Psoas muscle (tissue), 8 donors: Measurements from ENCODE around the gene NSG2. TPM values are rescaled to one million over a fixed set of nuclear protein-coding genes. Genes with fewer than 3 reads are reported as not detected.

Experiments
- ATAC-seq, 4 donors: fragments of 200-7000 bp; cut with Tn5 transposase; one replicate each; pipeline ENCODE4 v1.9.1; 2020; ENCODE audit warnings: moderate library complexity in 3 of 4, mild to moderate bottlenecking in 2 of 4
- DNase-seq, 2 donors: peaks; one replicate each; pipeline ENCODE4 v3.0.0-alpha.2; 2020
- H3K27ac ChIP-seq: fragments of 200-600 bp; one replicate; pipeline ENCODE4 v1.8.0; 2022
- H3K27me3 ChIP-seq, 3 donors: fragments of 200-600 bp in 1 of 3; one replicate each; pipeline versions ENCODE4 v1.6.1 to v1.8.0; 2013 to 2022; ENCODE audit warnings: low read length in 2 of 3, mild to moderate bottlenecking in 2 of 3, moderate library complexity in 1 of 3; ENCODE audit not compliant: insufficient read depth in 3 of 3
- H3K36me3 ChIP-seq, 2 donors: fragments of 200-600 bp in 1 of 2; one replicate each; pipeline versions ENCODE4 v1.6.1 to v1.8.0; 2013 to 2022; ENCODE audit warnings: low read depth in 1 of 2, mild to moderate bottlenecking in 1 of 2, moderate library complexity in 1 of 2; ENCODE audit not compliant: insufficient read depth in 1 of 2
- H3K4me1 ChIP-seq: fragments of 200-600 bp; one replicate; pipeline ENCODE4 v1.8.0; 2022
- H3K4me3 ChIP-seq: fragments of 200-600 bp; one replicate; pipeline ENCODE4 v1.8.0; 2022; ENCODE audit warnings: mild to moderate bottlenecking
- H3K9me3 ChIP-seq: fragments of 200-600 bp; one replicate; pipeline ENCODE4 v1.8.0; 2022
- WGBS, 3 donors: extraction: QIAGEN DNeasy Blood & Tissue Kit; methylation state at CpG; one replicate each; pipeline versions ENCODE4 v1.1.6 to v1.1.7; 2013; 5-methylcytosine and 5-hydroxymethylcytosine counted together
- intact Hi-C, 2 donors: fragments of 100-400 bp; cut with DNase I; formaldehyde crosslinking; loops; one replicate each; pipeline versions ENCODE4 v1.11.0 to v1.14.2; 2022
- polyA plus RNA-seq, 3 donors: library from polyadenylated mRNA; stranded (reverse); fragments of 200-250 nt; gene quantifications; one replicate each; pipeline ENCODE4 v1.2.3, GENCODE V29; 2013
- total RNA-seq, 4 donors: library from RNA; stranded (reverse); fragmentation: NEBNext Ultra II Directional in 2 of 4; extraction: Animal tissue kit (Norgen Biotek cat#: 25700) in 2 of 4; gene quantifications; one replicate each; pipeline versions ENCODE4 v1.2.1 to v1.2.4, GENCODE V29; 2021 to 2023
- TF ChIP-seq, protein P1 (sequence below): fragments of 200-600 bp; IDR thresholded peaks from one replicate; pipeline ENCODE4 v1.8.0; 2022; ENCODE audit warnings: antibody characterized with exemption
- donor health status: healthy with polysubstance abuse.
- donor health status: DM: no; HTN: no; CAD: no; lungs with moderate emphysema.
- donor health status: Bipolar disorder and iron deficiency.
- donor health status: healthy.
- donor health status: DM: yes; HTN: yes; CAD: no.
- donor health status: DM: no; HTN: no; CAD: no.
- donor health status: DM: no; HTN: no; CAD: no.
- donor health status: DM: yes; HTN: yes; CAD: no.

NSG2 gene
- total and polyA plus RNA-seq, 7 donors, result 0.07 to 2.1 (median 0.33) TPM; not detected in 3

DNA sequence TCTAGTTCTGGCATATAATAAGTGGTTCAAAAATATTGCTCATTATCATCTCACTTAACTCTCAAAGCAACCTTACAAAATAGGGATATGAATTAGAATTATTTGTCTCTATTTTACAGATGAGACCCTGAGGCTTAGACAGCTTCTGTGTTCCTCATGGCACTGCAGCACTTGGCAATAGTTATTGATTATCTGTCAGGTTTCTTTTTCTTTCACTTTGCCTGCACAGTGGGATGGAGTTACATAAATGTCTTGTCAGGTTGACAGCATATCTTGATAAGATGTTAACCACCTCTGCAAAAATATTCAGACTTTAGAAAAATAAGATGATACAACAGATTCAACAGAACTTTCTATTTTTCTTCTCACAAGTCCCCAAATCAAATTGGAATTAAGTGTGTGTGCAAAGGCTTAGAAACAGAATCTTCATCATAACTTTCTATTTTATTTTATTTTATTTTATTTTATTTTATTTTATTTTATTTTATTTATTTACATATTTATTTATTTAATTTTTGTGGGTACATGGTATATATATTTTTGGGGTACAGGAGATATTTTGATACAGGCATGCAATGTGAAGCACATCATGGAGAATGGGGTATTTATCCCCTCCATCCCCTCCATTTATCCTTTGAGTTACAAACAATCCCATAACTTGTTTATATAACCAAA lies 17.7 kb downstream of the NSG2 start:
- Histone ChIP-seq H3K36me3 (no peaks in the 10 kb centered on the region), H3K27me3 (peaks cover 0 to 7% (median 1%) of the 10 kb centered on the region in 3 donors), H3K27ac (no peak overlapping the region), H3K4me1 (no peaks in the 10 kb centered on the region), H3K4me3 (no peak overlapping the region), H3K9me3 (peaks cover 5% of the 10 kb centered on the region)
- DNase-seq (no peak), ATAC-seq (no peak)
- intact Hi-C loops, result no loop called here
- TF ChIP-seq, protein P1, sequence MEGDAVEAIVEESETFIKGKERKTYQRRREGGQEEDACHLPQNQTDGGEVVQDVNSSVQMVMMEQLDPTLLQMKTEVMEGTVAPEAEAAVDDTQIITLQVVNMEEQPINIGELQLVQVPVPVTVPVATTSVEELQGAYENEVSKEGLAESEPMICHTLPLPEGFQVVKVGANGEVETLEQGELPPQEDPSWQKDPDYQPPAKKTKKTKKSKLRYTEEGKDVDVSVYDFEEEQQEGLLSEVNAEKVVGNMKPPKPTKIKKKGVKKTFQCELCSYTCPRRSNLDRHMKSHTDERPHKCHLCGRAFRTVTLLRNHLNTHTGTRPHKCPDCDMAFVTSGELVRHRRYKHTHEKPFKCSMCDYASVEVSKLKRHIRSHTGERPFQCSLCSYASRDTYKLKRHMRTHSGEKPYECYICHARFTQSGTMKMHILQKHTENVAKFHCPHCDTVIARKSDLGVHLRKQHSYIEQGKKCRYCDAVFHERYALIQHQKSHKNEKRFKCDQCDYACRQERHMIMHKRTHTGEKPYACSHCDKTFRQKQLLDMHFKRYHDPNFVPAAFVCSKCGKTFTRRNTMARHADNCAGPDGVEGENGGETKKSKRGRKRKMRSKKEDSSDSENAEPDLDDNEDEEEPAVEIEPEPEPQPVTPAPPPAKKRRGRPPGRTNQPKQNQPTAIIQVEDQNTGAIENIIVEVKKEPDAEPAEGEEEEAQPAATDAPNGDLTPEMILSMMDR, result no peak

- Histone ChIP-seq H3K9me3 (peaks cover 5% of the 10 kb centered on the region), H3K4me1 (no peaks in the 10 kb centered on the region), H3K4me3 (no peak overlapping the region), H3K27me3 (peaks cover 0 to 7% (median 1%) of the 10 kb centered on the region in 3 donors), H3K27ac (no peak overlapping the region), H3K36me3 (no peaks in the 10 kb centered on the region)
- WGBS, 3 donors, result 39 to 49% (median 45%) methylated on average over 8 of the region's 8 CpGs
- intact Hi-C loops, result no loop called here
- TF ChIP-seq, protein P1, result no peak
- ATAC-seq, result no peak
- DNase-seq, result no peak
These were observed 18.7 kb downstream of the NSG2 start for GRCh38 chr5:174064171-174064570.

- peaks cover 0 to 7% (median 1%) of the 10 kb centered on the region in 3 donors for H3K27me3 ChIP-seq
- DNase-seq (no peak), ATAC-seq (no peak)
- TF ChIP-seq, protein P1, result no peak
- H3K9me3 ChIP-seq, result peaks cover 5% of the 10 kb centered on the region
- no peaks in the 10 kb centered on the region for H3K36me3 ChIP-seq
- no peak overlapping the region for H3K4me3 ChIP-seq
- no peak overlapping the region for H3K27ac ChIP-seq
- no peaks in the 10 kb centered on the region for H3K4me1 ChIP-seq
- intact Hi-C loops, result no loop called here
- whole genome bisulfite sequencing, 3 donors, result 64 to 68% (median 67%) methylated on average over 8 of the region's 8 CpGs
These were observed 20.2 kb downstream of the NSG2 start for GRCh38 chr5:174065528-174066197.

- H3K9me3 ChIP-seq, result no peaks in the 10 kb centered on the region
- no peak overlapping the region for H3K27ac ChIP-seq
- H3K36me3 ChIP-seq, result no peaks in the 10 kb centered on the region
- H3K27me3 ChIP-seq, result peaks cover 0 to 7% (median 1%) of the 10 kb centered on the region in 3 donors
- no peak overlapping the region for H3K4me3 ChIP-seq
- intact Hi-C loops, result no loop called here
- DNase-seq, result no peak
- ATAC-seq, result no peak
- 87 to 94% (median 91%) methylated on average over 1 of the region's 1 CpG for WGBS, 3 donors
- TF ChIP-seq, protein P1, result no peak
- no peaks in the 10 kb centered on the region for H3K4me1 ChIP-seq
These were observed 22.0 kb downstream of the NSG2 start for GRCh38 chr5:174067499-174067898.
